Amniotic stem cell (primary cell): ENCODE measurements around the gene SREBF1.

Source experiments
- DNase-seq: peaks from one replicate; lab custom pipeline; 2025; lab: John Stamatoyannopoulos, UW

Gene SREBF1

DNA sequence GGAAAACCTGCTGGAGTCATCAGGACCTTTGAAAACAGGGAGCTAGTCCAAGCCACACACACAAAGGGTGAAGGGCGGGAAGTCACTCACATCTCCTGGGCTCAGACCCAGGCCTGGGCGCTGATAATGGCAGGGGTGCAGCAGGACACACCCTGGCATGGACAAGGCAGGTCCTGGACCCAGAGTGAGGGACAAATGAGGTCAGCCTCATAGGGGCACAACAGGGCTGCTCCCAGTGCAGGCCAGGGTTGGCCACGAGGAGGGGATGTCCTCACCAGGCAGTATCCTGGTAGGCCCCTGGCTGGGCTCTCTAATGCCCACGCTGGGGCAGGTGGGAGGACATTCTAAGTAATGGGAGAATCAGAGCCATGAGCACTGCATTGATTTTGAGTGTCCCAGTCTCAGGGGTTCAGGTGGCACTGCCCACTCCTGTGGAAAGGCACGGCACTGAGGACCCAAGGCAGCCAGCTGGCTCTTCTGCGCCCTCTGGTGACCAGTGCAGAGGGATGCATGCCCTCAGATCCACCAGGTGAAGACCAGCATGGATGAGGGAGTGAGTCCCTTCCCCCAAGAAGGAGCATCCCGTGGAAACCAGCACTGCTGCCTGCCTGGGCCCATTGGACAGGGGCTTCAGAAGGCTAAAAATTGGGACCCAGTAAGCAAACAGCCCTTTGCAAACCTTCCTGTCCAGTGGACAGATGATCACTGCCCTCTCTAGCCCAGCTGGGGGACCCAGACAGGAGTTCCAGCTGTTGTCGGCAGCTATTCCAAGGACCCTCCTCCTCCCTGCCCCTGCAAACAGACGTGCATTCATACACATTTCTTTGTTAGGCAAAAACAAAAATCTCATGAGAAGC is 23.4 kb upstream of the SREBF1 start:
- DNase-seq: no peak

DNA sequence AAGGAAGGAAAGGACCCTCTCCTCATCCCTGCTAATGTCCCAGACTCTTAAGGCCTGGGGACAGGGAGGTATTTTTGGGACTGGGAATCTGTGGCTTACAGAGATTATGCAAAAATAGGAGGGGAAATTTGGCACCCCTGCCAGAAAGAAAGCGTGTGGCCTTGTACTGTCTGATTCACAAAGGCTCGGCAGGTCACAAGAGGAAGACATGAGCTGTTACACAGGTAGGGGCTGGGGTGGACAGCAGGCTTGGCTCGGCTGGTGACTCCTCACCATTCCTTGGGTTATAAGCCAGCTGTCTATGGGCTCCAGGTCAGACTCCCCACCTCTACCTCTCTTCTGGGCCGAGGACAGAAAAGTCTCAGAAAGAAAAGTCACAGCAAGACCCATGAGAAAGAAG is 20.7 kb upstream of the SREBF1 start:
- no peak for DNase-seq

DNA sequence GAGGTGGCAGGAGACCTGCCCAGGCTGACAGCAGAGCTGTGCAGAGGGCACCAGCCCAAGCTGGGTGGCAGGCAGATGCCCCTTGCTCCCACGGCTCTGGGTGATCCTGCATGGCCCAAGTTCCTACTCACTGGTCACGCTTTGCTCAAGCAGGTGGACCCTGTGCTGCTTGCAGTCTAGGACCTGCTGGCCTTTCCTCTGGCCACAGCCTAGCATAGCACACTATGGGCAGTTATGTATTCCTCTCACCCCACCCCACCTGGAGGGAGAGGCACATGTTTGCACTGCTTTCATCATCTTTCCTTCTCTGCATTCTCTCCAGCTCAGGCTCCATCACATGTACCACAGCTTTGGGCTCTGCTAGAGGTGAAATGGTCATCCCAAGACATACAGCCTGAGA is 19.6 kb upstream of the SREBF1 start:
- DNase-seq: no peak

DNA sequence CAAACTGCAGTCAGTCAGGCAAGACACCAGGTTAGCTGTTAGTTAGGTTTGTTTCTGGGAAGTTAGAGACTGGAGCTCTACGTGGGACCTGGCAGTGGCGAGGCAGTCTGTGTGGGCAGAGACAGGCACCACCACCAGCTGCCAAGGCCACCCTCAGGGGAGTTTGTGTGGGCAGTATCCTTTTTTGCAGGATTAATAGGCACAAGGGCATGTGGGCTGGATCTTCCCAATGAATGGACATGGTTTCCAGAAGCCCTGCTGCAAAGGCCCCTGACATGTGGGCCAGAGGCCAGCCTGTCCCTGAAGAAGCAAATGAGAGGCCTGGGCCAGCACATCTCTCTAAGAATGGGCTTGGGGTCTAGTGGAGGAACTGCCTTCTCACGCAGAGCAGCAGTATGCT is 19.2 kb upstream of the SREBF1 start:
- no peak for DNase-seq

DNA sequence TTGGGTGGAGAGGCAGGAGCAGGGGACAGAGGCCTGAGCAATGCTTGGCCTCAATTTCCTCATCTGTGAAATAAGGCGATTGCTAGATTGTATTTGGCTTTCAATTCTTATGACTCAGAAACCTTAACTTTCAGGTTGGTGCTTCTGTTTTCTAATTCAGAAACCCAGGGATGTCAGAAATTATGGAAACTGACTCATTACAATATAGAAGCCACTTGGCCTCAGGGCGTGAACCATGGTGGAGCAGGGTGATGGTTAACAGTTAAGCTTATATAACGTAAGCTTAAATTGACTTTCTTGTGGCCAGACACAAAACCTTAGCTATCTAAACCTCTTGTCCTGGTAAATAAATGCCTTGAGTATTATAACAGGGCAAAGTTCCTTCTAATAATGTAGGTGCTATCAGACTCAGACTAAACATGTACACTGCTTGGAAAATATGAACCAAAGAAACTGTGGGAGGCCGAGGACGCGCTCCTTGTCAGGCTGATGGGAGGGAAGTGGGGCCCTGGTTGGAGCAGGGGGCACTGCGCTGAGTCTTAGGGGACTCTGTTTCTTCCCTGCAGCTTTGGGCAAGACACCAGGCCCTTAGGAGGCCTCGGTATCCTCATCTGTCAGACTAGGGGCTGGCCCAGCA is 17.1 kb upstream of the SREBF1 start:
- no peak for DNase-seq

DNA sequence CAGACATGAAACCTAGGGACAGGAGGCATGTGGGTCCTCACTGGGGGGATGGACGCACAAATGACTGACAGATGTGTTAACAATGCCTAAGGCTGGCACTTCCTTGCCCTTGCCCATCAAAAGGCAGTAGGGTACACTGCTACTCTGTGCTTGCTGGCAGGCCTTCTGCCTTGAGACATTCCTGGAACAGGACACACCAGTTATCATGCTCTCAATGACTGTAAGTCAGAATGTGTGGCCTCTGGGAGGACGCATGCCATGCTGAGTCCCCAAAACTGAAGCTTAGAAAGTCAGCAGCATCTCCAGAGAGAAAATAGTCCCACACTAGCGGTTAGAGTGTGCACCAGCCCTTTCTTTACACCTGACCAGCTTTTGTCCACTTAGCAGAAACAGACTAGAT is 16.1 kb upstream of the SREBF1 start:
- no peak for DNase-seq

DNA sequence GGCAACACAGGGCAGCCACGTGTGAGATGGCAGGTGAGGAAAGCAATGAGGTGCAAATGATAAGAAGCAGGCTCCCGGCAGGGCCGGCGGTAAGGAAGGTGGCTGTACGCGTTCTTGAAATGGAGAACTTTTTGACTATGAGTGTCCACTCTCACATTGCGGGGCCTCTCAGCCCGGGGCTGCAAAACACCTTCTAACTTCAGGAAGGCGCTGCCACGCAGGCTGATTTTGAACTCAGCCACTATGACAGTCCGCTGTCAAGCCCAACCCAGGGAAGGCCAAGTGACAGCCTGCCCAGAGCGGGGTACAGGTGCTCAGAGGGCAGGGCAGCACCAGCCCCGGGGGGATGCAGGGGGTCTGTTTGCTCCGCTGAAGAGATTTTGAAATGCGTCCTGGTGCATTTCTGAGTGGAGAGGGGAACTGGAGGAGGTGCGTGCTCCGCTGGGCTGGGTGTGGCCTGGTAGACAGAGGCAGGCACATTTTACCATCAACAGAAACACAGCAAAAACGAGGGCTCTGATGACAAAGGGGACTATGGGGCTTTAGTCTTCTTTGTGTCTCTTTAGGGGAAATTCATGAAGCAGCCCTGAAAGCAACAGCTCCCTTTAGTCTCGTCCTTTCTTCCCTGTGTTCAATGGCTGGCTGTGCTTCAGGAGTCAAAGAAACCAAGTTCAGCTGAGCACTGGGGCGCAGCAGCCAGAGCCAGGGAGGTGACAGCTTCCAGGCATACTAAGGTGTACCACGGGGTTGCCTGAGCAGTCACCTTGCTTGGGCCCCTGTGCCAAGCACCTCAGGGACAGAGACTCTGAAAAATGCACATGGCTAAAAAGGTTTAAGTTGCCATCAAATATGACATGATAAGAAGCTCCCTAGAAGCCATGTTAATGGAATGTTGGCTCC is 14.6 kb upstream of the SREBF1 start:
- DNase-seq: no peak

DNA sequence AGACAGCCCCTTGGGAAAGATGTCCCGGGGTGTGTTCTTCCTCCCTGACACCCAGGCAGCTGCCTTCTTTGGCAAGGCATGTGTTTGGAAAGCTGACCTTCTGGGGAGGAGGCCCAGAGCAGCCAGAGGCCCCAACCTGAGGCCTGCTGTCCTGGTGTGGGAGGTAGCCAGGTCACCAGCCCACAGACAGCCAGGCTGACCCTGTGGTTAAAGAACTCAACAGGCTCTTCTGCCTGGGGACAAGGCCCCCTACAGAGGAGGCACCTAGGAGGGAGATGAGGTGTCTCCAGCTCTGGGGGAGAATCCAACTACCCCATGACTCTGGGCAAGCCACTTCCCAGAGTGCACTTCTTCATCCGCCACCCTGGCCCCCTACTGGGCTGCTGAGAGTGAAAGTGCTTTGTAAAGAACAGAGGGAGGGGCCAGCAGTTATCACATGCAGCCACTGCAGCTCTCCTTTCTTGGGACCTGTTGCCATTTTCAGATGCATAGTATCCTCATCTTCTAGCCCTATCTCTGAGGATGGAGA is 13.1 kb upstream of the SREBF1 start:
- no peak for DNase-seq

DNA sequence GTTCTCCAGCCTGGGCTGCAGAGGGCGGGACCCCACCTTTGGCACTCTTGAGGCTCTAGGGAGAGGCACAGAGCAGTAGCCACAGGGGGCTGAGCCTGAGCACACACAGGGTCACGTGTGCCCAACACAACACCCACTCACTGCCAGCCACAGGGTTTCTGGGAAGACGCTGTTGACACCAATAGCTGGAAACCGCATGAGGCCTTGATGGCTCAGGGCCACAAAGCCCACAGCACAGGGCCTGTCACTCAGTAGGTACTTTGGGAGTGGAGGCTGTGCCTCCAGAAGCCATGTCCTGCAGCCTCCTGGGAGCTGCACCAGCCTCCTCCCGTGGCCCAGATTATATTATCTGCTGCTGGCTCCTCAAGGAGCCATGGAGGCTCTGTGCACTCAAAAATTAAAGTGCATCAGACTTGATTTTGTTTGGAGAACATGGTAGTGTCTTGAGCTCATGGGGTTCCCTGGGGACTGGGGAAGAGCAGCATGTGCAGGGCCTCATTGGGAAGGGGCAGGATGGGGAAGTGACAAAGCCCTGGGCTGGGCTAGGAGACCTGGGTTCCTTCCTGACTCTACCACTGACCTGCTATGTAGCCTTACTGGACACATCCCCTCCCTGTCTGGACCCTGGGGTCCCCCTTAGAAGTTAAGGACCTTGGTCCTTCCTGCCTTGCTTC is 12.5 kb upstream of the SREBF1 start:
- DNase-seq: no peak

DNA sequence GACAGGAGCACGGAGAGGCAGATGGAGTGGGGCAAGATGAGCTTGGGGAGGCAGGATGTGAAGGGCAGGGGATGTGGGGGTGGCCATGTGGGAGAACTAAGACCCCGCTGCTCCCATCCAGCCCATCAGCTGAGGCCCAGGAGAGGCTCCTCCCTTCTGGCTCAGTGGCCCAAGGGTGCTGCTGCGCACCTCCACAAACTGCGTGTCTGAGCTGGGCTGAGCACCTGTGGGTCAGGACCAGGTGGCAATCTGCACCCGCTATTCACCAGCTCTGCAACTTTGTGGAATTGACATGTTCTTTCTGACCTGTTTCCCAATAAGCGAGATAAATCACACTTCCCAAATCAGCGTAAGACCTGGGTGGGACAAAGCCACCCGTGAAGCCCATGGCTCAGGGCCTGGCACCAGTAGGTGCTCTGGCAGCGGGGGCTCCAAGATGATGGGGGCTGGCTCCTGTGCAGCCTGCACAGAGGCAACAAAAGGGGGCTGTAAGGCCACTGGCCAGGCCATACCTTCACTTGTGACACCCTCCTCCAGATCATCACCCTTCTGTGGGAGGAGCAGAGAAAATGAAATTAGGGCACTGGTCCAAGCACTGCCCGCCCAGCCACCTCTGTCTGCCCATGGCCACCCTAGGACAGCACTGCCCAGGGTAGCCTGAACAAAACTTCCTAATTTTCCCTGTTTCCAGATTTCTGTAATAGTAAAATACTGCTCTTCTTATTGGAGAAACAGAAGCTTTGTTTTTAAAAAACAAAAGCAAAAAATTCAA is 11.7 kb upstream of the SREBF1 start:
- no peak for DNase-seq

DNA sequence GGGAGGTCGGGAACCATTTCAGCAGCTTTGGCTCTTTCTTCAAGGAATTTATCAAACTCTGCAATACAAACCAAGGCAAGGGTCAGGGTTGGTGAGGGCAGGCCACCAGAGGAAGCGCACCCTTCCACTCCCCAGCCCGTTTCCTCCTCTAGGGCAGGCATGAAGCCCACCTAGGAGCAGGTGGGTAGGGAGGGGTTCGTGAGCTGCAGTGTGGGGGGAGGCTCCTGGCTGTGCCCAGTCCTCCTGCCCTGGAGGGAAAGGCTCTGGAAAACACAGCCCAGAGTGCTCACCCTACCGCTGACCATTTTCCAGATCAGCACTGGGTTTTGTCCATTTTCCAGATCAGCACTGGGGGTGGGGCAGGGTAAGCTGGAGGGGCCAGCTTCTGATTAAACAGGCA is 10.9 kb upstream of the SREBF1 start:
- DNase-seq: no peak

DNA sequence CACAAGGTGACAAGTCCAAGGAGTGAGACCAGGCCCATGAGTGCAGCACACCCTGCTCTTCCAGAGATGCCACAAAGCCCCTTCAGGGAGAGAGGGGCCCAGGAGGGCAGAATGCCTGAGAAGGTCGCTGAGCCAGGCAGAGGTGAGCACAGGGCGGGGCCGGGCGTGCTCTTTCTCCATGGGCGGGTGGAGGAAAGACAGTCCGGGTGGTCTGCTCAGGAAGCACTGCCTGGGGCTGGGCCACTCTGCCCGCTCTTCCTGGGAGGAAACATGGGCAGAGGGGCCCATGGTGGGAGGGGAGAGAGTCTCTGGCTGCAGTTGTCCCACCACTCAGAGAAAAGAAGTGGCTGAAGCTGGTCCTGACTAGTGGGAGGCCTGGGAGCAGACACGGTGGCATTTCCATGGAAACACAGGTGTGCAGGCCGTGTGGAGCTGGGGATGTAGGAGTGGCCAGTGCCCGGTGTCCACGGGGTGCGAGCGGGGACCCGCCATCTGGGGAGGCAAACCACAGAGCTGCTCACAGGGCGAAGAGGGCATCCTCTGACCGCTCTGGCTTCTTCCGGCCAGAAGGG is 10.4 kb upstream of the SREBF1 start:
- no peak for DNase-seq

DNA sequence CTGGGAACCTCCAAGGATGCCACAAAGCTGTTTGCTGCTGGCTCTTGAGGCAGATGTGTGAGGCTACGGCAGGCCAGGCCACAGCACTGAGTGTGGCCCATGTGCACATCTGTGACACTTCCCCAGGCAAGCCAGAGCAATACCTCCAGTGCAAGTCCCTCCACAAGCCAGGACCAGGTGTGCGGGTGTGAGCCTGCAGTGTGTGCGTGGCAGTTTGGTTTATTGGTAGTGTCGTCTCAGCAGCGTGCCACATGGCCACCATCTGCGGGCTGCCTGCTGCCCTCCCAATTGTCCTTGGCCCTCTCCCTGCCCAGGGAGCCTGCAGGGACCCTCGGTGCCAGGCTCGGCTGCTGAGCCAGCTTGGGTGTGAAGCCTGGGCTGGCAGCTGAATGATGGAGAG is 9.9 kb upstream of the SREBF1 start:
- no peak for DNase-seq

DNA sequence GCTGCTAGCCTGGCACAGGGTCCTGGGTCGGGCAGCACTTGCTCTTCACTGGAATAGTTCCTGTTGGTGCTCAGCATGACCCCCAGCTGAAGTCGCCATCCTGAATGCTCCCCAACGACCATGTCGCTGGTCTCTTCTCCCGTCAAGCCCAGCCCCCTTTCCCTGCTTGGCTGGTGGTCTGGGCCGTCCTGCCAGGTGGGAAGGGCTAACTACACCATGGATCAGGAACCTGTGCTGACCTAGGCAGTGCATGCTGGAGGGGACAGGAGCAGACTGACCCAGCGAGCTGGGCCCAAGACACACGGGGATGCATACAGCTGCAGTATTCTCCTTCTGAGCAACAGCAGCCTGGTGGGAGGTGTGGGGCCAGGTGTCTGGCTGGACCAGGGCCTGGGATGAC is 9.2 kb upstream of the SREBF1 start:
- DNase-seq: no peak

DNA sequence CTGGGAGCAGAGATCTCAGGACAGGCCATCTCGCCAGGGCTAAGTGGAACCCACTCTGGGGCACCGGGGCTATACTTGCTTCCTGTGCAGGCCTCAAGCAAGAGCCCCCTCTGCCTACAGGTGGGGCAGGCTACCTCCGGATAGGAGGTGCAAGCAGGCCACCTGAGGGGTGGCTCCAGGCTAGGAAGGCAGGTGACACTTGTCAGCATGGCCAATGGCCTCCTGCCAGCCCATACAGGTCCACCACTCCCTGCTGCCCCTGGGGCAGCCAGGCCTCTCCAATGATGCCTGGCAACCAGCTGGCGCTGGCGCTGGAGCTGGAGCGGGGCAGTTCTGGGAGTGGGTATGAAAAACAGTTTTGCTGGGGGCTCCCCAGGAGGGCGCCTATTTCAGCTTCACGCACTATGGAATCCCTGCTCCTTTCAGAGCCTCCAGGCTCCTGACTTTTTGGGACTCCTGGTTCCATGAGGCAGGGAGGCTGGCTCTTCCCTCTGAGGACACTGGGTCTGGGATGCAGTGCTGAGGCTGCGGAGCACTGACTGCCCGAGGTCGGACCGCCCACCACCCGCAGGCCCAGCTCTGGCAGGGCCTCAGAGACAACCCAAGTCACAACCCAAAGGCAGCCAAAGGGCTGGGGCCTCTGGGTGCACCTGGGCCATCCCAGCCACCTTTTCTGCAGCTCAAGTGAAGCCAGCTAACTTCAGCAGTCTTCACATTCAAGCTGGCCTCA is 8.4 kb upstream of the SREBF1 start:
- DNase-seq: no peak

DNA sequence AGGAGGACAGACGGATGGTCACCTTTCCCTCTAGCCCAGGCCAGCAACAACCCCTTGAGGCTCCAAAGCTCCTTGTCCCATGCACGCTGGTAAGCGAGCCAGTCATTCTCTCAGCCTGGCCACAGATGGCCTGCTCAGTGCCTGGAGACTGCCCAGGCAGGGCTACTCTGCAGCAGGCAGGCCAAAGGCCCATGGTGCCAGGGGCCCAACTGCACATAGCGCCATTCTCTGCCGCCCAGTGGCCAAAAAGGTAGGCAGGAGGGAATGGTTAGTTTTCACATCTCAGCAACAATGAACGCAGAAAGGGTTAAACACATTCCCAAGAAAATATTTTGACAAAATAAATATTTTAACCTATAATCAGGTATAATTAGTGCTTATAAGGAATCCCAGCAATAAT is 7.7 kb upstream of the SREBF1 start:
- DNase-seq: no peak

DNA sequence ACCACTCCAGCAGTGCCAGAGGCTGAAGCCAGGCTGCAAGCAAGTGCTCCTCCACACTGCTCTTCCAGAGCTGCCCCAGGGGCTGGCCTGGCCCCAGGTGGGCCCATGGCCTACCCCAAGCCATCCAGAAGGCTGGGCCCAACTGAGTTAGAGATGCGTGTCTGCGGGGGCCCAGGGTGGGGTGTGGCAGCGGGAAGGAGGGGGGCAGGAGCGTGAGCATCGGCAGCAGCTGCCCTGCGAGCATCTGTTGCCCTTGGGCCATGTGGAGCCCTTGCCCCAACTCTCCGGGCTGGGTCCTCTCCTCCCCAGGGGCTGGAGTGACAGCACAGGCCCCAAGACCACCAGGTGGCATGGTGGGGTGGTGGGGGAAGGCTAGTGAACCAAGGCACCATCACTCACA is 7.3 kb upstream of the SREBF1 start:
- no peak for DNase-seq

DNA sequence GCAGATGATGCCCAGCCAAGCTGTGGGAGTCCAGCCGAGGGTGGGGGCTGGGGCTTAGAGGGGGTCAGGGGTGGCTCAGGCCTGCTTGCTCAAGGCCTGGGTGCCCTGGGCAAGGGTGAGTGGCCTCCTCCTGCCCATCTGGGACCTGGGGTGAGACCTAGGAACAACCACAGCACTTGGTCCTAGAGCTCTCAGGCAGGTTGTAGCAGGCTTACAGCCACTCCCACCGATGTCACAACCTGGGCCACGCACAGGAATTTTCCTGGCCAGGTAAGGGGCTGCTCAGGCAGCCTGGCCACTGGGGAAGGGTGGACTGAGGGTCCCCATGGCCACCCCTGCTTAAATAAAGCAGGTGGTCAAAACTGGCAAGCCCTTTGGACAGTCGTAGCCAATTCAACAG is 6.3 kb upstream of the SREBF1 start:
- no peak for DNase-seq

DNA sequence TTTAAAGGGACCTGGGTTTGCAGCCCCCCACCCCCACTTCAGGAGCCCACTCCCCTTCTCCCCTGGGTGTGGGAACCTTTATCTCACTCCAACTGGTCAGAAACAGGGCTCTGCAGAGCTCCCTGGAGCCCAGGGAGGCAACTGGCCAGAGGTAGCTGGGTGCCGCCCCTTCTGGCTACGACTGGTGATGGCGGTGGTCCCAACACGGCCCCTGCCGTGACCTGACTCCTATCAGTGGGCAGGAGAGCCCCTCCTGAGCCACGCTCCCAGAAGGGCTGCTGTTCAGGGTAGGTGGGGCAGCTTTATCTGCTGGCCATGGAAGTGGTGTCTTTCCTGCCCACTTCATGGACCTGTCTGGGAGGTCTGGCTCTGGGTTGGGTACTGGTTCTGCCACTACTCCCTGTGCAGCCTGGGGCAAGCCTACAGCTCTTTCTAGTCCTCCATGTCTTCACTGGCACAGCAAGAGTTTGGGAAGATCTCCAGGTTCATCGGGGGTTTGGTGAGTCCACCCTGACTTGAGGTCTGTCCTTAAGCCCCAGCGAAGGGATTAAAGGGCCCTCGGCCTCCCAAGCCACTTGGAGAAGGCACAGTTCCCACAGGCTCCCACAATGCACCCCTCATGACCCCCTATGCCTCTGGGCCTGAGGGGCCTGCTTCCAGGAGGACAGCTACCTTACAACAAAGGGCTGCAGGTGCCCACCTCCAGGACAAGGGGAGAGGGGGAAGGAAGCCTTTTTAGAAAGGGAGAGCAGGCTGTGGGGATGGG is 5.5 kb upstream of the SREBF1 start:
- DNase-seq: no peak
